ENCODE results near the gene TNFAIP6. TPM values are rescaled to one million over a fixed set of nuclear protein-coding genes. Genes with fewer than 3 reads are reported as not detected.

TNFAIP6 gene
- polyA plus RNA-seq, 1 of the 3 experiments (the other 2 are of a cell fraction), result 0.58 TPM

DNA sequence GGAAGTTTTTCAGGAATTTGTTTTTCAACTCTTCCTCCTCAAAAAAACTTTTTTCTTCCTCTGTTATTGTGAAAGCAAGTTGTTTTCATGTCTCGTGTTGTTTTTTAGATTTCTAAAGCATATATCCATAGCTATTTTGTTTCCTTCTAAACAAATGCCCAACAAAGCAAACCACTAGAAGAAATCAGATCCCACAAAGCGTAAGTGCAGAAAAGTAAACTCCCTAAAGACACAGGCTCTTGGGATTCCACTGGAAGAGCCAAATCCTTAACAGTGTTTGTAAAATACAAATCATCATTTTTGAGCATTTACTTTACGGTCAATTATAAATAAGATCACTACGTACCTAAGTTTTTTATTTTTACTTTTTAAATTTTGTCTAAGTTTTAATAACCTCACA lies 30.6 kb downstream of the TNFAIP6 start:
- 93% methylated on average over 4 of the region's 4 CpGs for WGBS (ENCODE audit: low lambda C conversion rate)
- Histone ChIP-seq H3K9me2 (no peaks in the 10 kb centered on the region), H3F3A (replicated peaks; ENCODE audit: insufficient read depth) (no peaks in the 10 kb centered on the region), H3K9me3 (no peaks in the 10 kb centered on the region; the same call in 1 of the 2 replicates), H4K20me1 (ENCODE audit: insufficient read depth) (no peaks in the 10 kb centered on the region), H3K27me3 (ENCODE audit: insufficient read depth) (no peaks in the 10 kb centered on the region), H3K4me1 (ENCODE audit: control insufficient read depth in 1 of 2, insufficient read depth in 2 of 2, low read depth in 1 of 2, low read length in 1 of 2) (no peaks in the 10 kb centered on the region), H3K36me3 (replicated peaks in 1 of 2; ENCODE audit: control insufficient read depth in 1 of 2, insufficient read depth in 2 of 2, low read length in 1 of 2) (no peaks in the 10 kb centered on the region), H2AFZ (ENCODE audit: low read depth) (0 out of 2 replicates have a peak overlapping the region, but pooled peaks have one; percentile 35), H3K4me3 (ENCODE audit: low read depth in 2 of 2, low read length in 1 of 2) (no peak overlapping the region), H3K9ac (no peak overlapping the region), H3K79me2 (ENCODE audit: insufficient read depth) (no peaks in the 10 kb centered on the region), H3K27ac (ENCODE audit: low read depth in 2 of 2, low read length in 1 of 2) (no peak overlapping the region), H3K4me2 (no peak overlapping the region)
- TF ChIP-seq CHD2 (IDR thresholded peaks at IDR 0.05; ENCODE audit: low read length, partially characterized antibody) (no peak), SIN3A (IDR thresholded peaks at IDR 0.05; ENCODE audit: borderline replicate concordance, low read depth, low read length) (no peak), MEF2A (IDR thresholded peaks at IDR 0.05; ENCODE audit: borderline replicate concordance, low read depth) (no peak), POLR2AphosphoS5 (IDR thresholded peaks at IDR 0.05; ENCODE audit: low read depth, low read length) (no peak), NFIC (IDR thresholded peaks at IDR 0.05; ENCODE audit: borderline replicate concordance) (no peak), FOXJ3 (CRISPR knock-in tag; IDR thresholded peaks at IDR 0.05) (no peak)
- TF ChIP-seq, protein P1, sequence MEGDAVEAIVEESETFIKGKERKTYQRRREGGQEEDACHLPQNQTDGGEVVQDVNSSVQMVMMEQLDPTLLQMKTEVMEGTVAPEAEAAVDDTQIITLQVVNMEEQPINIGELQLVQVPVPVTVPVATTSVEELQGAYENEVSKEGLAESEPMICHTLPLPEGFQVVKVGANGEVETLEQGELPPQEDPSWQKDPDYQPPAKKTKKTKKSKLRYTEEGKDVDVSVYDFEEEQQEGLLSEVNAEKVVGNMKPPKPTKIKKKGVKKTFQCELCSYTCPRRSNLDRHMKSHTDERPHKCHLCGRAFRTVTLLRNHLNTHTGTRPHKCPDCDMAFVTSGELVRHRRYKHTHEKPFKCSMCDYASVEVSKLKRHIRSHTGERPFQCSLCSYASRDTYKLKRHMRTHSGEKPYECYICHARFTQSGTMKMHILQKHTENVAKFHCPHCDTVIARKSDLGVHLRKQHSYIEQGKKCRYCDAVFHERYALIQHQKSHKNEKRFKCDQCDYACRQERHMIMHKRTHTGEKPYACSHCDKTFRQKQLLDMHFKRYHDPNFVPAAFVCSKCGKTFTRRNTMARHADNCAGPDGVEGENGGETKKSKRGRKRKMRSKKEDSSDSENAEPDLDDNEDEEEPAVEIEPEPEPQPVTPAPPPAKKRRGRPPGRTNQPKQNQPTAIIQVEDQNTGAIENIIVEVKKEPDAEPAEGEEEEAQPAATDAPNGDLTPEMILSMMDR (IDR thresholded peaks at IDR 0.05), result no peak
- TF ChIP-seq, protein P2, sequence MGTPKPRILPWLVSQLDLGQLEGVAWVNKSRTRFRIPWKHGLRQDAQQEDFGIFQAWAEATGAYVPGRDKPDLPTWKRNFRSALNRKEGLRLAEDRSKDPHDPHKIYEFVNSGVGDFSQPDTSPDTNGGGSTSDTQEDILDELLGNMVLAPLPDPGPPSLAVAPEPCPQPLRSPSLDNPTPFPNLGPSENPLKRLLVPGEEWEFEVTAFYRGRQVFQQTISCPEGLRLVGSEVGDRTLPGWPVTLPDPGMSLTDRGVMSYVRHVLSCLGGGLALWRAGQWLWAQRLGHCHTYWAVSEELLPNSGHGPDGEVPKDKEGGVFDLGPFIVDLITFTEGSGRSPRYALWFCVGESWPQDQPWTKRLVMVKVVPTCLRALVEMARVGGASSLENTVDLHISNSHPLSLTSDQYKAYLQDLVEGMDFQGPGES (IDR thresholded peaks at IDR 0.05; ENCODE audit: low read depth, low read length), result no peak
- TF ChIP-seq, protein P3, sequence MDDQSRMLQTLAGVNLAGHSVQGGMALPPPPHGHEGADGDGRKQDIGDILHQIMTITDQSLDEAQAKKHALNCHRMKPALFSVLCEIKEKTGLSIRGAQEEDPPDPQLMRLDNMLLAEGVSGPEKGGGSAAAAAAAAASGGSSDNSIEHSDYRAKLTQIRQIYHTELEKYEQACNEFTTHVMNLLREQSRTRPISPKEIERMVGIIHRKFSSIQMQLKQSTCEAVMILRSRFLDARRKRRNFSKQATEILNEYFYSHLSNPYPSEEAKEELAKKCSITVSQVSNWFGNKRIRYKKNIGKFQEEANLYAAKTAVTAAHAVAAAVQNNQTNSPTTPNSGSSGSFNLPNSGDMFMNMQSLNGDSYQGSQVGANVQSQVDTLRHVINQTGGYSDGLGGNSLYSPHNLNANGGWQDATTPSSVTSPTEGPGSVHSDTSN (IDR thresholded peaks at IDR 0.05), result no peak
- TF ChIP-seq, protein P4, sequence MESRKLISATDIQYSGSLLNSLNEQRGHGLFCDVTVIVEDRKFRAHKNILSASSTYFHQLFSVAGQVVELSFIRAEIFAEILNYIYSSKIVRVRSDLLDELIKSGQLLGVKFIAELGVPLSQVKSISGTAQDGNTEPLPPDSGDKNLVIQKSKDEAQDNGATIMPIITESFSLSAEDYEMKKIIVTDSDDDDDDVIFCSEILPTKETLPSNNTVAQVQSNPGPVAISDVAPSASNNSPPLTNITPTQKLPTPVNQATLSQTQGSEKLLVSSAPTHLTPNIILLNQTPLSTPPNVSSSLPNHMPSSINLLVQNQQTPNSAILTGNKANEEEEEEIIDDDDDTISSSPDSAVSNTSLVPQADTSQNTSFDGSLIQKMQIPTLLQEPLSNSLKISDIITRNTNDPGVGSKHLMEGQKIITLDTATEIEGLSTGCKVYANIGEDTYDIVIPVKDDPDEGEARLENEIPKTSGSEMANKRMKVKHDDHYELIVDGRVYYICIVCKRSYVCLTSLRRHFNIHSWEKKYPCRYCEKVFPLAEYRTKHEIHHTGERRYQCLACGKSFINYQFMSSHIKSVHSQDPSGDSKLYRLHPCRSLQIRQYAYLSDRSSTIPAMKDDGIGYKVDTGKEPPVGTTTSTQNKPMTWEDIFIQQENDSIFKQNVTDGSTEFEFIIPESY (IDR thresholded peaks at IDR 0.05; ENCODE audit: borderline replicate concordance, low read depth), result no peak
- TF ChIP-seq, protein P5, sequence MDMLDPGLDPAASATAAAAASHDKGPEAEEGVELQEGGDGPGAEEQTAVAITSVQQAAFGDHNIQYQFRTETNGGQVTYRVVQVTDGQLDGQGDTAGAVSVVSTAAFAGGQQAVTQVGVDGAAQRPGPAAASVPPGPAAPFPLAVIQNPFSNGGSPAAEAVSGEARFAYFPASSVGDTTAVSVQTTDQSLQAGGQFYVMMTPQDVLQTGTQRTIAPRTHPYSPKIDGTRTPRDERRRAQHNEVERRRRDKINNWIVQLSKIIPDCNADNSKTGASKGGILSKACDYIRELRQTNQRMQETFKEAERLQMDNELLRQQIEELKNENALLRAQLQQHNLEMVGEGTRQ (IDR thresholded peaks at IDR 0.05; ENCODE audit: borderline replicate concordance, low read depth, low read length), result no peak
- TF ChIP-seq, protein P6, sequence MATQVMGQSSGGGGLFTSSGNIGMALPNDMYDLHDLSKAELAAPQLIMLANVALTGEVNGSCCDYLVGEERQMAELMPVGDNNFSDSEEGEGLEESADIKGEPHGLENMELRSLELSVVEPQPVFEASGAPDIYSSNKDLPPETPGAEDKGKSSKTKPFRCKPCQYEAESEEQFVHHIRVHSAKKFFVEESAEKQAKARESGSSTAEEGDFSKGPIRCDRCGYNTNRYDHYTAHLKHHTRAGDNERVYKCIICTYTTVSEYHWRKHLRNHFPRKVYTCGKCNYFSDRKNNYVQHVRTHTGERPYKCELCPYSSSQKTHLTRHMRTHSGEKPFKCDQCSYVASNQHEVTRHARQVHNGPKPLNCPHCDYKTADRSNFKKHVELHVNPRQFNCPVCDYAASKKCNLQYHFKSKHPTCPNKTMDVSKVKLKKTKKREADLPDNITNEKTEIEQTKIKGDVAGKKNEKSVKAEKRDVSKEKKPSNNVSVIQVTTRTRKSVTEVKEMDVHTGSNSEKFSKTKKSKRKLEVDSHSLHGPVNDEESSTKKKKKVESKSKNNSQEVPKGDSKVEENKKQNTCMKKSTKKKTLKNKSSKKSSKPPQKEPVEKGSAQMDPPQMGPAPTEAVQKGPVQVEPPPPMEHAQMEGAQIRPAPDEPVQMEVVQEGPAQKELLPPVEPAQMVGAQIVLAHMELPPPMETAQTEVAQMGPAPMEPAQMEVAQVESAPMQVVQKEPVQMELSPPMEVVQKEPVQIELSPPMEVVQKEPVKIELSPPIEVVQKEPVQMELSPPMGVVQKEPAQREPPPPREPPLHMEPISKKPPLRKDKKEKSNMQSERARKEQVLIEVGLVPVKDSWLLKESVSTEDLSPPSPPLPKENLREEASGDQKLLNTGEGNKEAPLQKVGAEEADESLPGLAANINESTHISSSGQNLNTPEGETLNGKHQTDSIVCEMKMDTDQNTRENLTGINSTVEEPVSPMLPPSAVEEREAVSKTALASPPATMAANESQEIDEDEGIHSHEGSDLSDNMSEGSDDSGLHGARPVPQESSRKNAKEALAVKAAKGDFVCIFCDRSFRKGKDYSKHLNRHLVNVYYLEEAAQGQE (IDR thresholded peaks at IDR 0.05; ENCODE audit: low read depth, low read length), result no peak
- POLR2A ChIA-PET, result no interaction called here
- DNase-seq, result no peak
- CTCF ChIA-PET, result interaction anchor here (1.1 to 1.3 kb wide), 2 partner anchors 27 to 49 kb away, joined by 3 read pairs; no protein-coding TSS in a partner anchor

Data from SK-N-SH (cell line).